ENCODE results near the gene FARSB. TPM values are rescaled to one million over a fixed set of nuclear protein-coding genes. Genes with fewer than 3 reads are reported as not detected.

FARSB gene
- total RNA-seq, 1 donor from 2014 or later: 4.4 TPM

- intact Hi-C loops (cut with DNase I): no loop called here
- no peaks in the 10 kb centered on the region for H3K9me3 ChIP-seq
- peaks cover 15 to 45% of the 10 kb centered on the region in 2 donors for H3K36me3 ChIP-seq
- H3K27me3 ChIP-seq: no peaks in the 10 kb centered on the region
- no peak overlapping the region for H3K4me3 ChIP-seq
- H3K4me1 ChIP-seq: no peaks in the 10 kb centered on the region
- DNase-seq (ENCODE audit: low spot score in 2 of 2): no peak
- H3K27ac ChIP-seq: no peak overlapping the region
- no peak for TF ChIP-seq CTCF (IDR thresholded peaks at IDR 0.05)
Observed at GRCh38 chr2:222646008-222646407, 9.9 kb downstream of the FARSB start.

DNA sequence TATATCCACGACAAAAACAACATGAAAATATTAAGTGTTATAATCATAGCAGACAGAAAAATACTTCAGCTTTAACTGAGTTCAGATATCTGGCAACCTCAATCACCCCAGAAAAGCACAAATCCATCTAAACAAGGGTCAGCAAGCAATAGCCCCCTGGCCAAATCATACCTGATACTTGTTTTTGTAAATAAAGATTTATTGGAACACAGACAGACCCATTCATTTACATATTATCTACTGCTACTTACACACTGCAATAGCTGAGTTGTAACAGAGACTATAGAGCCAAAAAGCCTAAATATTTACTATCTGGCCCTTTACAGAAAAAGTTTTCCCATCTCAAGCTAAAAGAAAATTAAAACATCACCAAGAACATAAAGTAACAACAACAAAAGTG lies 12.8 kb downstream of the FARSB start:
- H3K27ac ChIP-seq: no peak overlapping the region
- no peaks in the 10 kb centered on the region for H3K27me3 ChIP-seq
- H3K36me3 ChIP-seq: peaks cover 26 to 57% of the 10 kb centered on the region in 2 donors
- no peaks in the 10 kb centered on the region for H3K4me1 ChIP-seq
- no peak for TF ChIP-seq CTCF (IDR thresholded peaks at IDR 0.05)
- intact Hi-C loops (cut with DNase I): no loop called here
- H3K4me3 ChIP-seq: no peak overlapping the region
- no peaks in the 10 kb centered on the region for H3K9me3 ChIP-seq
- no peak for DNase-seq (ENCODE audit: low spot score in 2 of 2)

GRCh38 chr2:222641336-222641735 lies 14.6 kb downstream of the FARSB start:
- TF ChIP-seq CTCF (IDR thresholded peaks at IDR 0.05): no peak
- Histone ChIP-seq H3K27ac (no peak overlapping the region), H3K4me3 (no peak overlapping the region), H3K27me3 (no peaks in the 10 kb centered on the region), H3K36me3 (peaks cover 35 to 56% of the 10 kb centered on the region in 2 donors), H3K9me3 (no peaks in the 10 kb centered on the region), H3K4me1 (no peaks in the 10 kb centered on the region)
- DNase-seq (ENCODE audit: low spot score in 2 of 2): no peak
- intact Hi-C loops (cut with DNase I): no loop called here

DNA sequence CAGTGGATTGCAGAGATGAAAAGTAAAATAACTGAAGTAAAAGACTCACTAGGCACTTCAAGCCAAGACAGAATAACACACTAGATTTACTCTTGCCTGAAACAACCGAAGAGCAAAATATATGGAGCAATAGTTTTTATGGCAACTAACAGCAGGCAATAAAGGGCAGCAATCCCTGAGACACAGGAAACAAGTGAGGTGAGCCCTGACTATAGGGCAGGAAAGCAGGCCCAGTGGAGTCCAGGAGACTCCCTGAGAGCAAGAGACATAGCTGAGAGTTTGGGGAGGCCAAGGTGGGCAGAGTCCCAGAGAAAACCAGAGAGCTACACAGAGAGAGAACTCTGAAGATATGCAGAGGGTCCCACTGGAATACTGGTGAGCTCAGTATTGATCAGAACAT lies 18.8 kb downstream of the FARSB start:
- intact Hi-C loops (cut with DNase I): no loop called here
- no peaks in the 10 kb centered on the region for H3K4me1 ChIP-seq
- H3K36me3 ChIP-seq: peaks cover 45 to 79% of the 10 kb centered on the region in 2 donors
- no peaks in the 10 kb centered on the region for H3K9me3 ChIP-seq
- DNase-seq (ENCODE audit: low spot score in 2 of 2): no peak
- no peaks in the 10 kb centered on the region for H3K27me3 ChIP-seq
- H3K4me3 ChIP-seq: no peak overlapping the region
- TF ChIP-seq CTCF (IDR thresholded peaks at IDR 0.05): no peak
- no peak overlapping the region for H3K27ac ChIP-seq

- Histone ChIP-seq H3K4me1 (no peaks in the 10 kb centered on the region), H3K27me3 (no peaks in the 10 kb centered on the region), H3K4me3 (no peak overlapping the region), H3K27ac (no peak overlapping the region), H3K36me3 (peaks cover 58 to 79% of the 10 kb centered on the region in 2 donors), H3K9me3 (no peaks in the 10 kb centered on the region)
- no peak for DNase-seq (ENCODE audit: low spot score in 2 of 2)
- TF ChIP-seq CTCF (IDR thresholded peaks at IDR 0.05): no peak
- intact Hi-C loops (cut with DNase I): no loop called here
Observed at GRCh38 chr2:222635295-222635694, 20.6 kb downstream of the FARSB start.

DNA sequence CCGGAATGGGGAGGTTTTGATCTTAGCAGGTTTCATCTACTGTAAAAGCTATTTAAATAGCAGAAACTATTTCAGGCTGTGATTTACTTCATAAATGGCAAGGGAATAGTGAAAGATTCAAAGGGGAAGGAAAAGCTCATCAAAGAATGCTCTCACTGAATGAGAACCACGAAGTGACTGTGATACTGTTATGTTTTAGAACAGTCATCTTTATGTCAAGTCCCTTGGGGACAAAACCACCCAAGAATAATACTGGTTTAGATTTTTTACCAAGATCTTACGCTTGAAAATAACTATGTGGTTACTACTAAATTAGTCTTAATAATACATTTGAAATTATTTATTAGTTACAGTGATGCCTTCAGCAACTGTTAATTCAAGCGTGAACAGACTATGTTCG lies 28.1 kb downstream of the FARSB start:
- H3K27ac ChIP-seq: no peak overlapping the region
- H3K9me3 ChIP-seq: no peaks in the 10 kb centered on the region
- H3K36me3 ChIP-seq: peaks cover 44 to 94% of the 10 kb centered on the region in 2 donors
- TF ChIP-seq CTCF (IDR thresholded peaks at IDR 0.05): no peak
- H3K4me3 ChIP-seq: no peak overlapping the region
- no peaks in the 10 kb centered on the region for H3K4me1 ChIP-seq
- no peaks in the 10 kb centered on the region for H3K27me3 ChIP-seq
- intact Hi-C loops (cut with DNase I): no loop called here
- DNase-seq (ENCODE audit: low spot score in 2 of 2): no peak
